ENCODE measurements around the gene KRTAP2-2.

The KRTAP2-2 gene

DNA sequence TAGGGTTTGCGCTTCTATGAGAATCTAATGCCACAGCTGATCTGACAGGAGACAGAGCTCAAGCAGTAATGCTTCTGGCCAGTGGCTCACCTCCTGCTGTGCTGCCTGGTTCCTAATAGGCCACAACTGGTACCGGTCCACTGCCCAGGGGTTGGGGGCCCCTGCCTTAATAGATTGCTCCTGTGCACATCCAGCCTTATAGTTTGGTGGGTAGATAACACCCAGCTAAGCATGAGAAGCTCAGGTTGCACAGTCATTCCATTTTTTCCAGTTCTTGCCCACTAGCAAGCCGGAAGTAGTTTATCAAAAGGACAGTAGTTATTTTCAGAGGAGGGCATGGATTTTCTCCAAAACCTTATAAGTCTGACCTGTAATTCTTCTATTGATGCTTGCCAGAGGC is 35.6 kb downstream of the KRTAP2-2 start:
- DNase-seq = no peak

DNA sequence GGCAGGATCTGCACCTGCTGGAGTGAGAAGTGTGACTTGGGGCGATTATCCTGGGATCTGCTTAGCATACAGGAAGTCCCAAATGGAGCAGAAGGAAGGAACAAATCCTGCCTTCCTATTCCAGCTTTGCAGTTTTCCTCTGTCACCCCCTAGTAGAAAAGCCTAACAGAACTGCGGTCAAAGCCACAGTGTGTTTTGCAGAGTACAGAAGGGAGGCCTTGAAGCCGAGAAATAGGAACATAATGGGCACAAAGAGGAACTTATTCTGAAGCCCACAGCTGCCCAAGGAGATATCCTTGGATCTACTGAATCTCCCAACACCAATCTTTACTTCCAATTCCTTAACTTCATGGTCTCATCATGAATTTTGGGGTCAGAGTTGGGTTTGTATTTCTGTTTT is 36.5 kb downstream of the KRTAP2-2 start:
- no peak for DNase-seq

- DNase-seq = no peak
Measured at GRCh38 chr17:41016578-41017215, 38.3 kb downstream of the KRTAP2-2 start.

GRCh38 chr17:41015454-41015853 is 39.6 kb downstream of the KRTAP2-2 start:
- no peak for DNase-seq

GRCh38 chr17:41013606-41014005 is 41.4 kb downstream of the KRTAP2-2 start:
- DNase-seq = no peak

DNA sequence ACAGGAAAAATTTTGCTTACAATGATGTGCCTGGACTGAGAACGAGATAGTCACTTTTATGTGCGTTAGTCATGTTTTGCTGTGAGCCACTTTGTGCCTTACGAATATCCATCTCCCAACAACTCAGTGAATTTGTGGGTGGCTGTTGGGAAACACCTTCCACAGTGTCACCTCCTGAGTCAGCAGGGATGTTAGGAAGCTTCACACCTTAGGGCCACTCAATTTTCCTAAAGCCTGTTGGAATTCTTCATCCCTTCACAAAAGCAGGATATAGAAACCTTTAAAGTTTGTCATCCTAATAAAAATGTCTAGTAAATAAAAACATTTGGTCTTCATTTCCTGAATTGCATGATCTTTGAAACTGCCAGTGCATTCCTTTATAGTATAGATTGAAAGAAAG is 41.8 kb downstream of the KRTAP2-2 start:
- no peak for DNase-seq

GRCh38 chr17:41012326-41013120 is 42.5 kb downstream of the KRTAP2-2 start:
- no peak for DNase-seq

DNA sequence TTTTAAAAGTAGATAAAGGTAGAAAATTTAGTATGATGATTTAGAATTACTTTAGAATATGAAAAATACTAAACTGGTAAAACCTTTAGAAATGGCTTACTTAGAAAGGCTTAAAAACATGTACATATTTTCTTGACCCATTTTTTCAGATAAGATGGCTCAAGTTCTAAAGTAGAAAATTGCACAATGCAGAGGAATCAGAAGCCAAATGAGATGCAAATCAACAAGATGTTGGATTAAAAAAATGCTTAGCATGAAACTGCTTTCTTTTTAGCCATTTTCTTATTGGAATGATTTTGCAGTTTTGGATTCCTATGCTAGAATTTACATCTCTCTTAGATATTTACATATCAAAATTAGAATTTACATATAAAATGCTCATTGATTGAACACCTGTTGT is 44.6 kb downstream of the KRTAP2-2 start:
- no peak for DNase-seq

- no peak for DNase-seq
Measured at GRCh38 chr17:41009936-41010335, 45.1 kb downstream of the KRTAP2-2 start.

- no peak for DNase-seq
Measured at GRCh38 chr17:41009301-41009760, 45.7 kb downstream of the KRTAP2-2 start.

DNA sequence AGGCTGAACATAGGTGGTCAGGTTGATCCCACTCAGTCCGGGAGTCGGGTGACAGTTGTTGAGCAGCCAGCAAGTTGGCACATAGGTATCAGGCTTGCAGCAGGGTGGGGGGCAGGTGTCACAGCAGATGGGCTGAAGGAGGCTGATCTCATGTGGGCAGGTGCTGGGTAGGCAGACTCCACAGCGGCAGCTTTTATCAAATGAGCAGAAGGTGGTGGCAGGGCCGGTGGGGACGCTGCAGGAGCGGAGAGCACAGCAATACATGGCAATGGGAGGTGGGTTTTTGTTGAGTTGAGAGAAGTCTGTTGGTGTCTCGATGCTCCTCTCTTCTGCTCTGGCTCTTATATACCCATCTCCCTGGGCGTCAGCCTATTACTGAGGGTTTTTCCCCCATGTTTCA is 46.2 kb downstream of the KRTAP2-2 start, which contains the start of gene KRTAP3-1:
Gene KRTAP3-1, minus strand, starts transcription at position 318 of the 400 bp plus-strand sequence. Its CDS starts 54 bp downstream, at position 264.
- DNase-seq = no peak
